Activated naive CD4-positive, alpha-beta T cell treated with anti-CD3 and anti-CD28 coated beads, Interleukin-2, amount 50 U/mL, for 16 hours (primary cell): ENCODE data around the gene CLTCL1.
A peak's percentile ranks its signal among the peaks of the same experiment; 100 is the strongest.
"Not testable (repeated sequence)": the region's sequence is repeated elsewhere in the genome, so short reads cannot be mapped to it uniquely, and the experiment has no call there.

ENCODE experiments used
- DNase-seq: peaks from one replicate; pipeline ENCODE4 v3.0.0-alpha.2; 2020

The CLTCL1 gene

GRCh38 chr22:19291580-19292457 lies at the start of gene CLTCL1:
TSS of gene CLTCL1 (minus strand) at chr22:19291719. CDS start at chr22:19291641, 78 bp downstream.
- DNase-seq, result peak; percentile 60

- no peak for DNase-seq
These were observed 45.6 kb upstream of the CLTCL1 start for GRCh38 chr22:19337137-19337536.

DNA sequence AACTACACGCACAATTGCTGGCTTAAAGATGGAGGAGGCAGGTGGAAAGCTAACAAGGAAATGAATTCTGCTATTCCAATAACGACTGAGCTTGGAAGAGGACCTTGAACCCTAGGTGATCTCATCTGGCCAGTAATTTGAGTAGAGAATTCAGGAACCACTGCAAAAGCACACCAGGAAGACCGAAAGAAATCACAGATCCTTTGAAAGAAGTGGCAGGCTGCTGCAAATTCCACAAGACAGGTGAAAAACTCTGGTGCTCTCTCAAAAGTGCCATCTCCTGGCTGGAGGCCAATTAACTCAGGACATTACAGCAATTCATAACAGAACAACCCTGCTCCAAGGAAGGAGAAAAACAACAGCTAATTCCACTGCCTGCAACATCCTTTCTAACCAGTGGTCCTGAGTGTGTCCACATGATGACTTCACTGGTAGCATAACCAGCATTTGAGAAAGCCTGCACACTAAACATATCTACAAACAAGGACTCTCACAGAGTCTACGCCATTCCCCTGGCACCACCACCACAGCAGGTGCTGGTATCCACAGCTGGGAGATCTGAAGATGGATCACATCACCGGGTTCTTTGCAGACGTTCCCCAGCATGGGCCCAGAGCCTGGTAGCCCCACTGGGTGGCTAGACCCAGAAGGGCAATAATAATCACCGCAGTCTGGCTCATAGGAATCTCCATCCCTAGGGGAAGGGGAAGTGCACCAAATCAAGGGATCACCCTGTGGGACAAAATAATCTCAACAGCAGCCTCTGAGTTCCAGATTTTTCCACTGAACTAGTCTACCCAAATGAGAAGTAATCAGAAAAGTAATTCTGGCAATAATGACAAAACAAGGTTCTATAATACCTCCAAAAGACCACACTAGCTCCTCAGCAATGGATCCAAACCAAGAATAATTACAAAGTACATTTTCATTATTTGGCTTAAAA lies 44.9 kb upstream of the CLTCL1 start:
- no peak for DNase-seq

GRCh38 chr22:19331975-19332374 lies 40.5 kb upstream of the CLTCL1 start:
- no peak for DNase-seq

DNA sequence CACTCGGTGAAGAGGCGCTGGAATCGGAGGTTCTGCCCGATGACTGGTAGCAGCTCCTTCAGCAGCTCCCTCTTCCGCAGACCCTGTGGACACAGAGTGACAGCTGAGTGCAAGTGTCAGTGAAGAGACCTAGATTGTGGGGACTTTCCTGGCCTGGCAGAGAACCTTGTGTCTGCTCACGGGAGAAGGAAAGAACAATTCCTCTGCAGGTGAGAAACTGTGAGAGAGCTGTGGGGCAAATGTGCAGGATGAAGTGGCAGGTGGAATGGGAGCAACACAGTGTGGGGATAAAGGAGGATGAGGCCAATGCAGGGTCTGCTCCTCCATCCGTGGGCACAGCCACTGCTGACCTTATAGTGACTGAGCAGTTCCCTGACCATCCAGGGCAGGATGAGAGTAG lies 40.0 kb upstream of the CLTCL1 start:
- DNase-seq, result no peak

DNA sequence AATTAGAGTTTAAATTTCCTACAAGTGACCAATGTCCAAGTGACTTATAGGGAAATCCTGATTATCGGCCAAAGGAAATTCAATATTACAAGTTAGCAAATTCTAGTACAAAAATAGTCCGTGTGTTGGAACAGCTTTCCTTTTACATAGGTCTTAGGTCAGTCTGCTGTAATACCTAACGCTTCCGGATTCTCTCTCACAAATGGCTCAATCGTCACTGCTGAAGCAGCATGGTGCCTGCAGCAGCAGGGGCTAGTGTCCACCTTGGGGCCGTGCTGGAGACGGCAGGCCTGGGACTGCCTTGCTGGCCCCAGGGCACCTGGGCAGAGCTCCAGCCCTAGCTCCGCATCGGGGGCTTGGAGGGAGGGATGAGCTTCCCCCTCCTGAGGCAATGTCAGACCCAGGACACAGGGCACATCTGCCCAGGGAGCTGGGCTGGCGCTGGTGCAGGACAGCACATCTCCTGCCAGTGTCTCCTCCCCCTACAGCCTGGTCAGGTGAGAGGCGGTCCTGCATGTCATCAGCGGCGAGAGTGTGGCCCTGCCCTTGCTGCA lies 39.4 kb upstream of the CLTCL1 start:
- DNase-seq, result no peak

DNA sequence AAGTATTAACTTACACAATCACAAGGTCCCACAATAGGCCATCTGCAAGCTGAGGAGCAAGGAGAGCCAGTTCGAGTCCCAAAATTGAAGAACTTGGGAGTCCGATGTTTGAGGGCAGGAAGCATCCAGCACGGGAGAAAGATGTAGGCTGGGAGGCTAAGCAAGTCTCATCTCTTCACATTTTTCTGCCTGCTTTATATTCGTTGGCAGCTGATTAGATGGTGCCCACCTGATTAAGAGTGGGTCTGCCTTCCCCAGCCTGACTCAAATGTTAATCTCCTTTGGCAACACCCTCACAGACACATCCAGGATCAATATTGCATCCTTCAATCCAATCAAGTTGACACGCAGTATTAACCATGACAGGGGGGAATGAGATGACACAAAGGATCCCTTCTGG lies 38.7 kb upstream of the CLTCL1 start:
- not testable (repeated sequence) for DNase-seq

GRCh38 chr22:19329454-19329853 lies 37.9 kb upstream of the CLTCL1 start:
- no peak for DNase-seq

- DNase-seq, result no peak
These were observed 33.9 kb upstream of the CLTCL1 start for GRCh38 chr22:19325296-19325948.

- DNase-seq, result not testable (repeated sequence)
These were observed 31.9 kb upstream of the CLTCL1 start for GRCh38 chr22:19323420-19323819.

DNA sequence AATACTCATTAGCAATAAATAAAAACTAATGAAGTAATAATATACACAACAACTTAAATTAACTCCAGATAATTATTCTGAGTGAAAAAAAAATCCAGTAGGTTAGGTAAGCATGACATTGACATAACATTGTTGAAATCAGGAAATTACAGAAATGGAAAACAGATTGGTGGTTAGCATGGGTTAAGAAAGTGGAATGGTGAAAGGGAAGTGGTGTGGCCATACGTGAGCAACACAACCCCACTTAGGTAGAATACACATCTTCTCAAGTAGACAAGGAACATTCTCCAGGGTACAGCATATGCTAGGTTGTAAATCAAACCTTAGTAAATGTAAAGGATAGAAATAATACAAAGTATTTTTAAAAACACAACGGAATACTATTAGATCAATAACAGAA lies 30.2 kb upstream of the CLTCL1 start:
- DNase-seq, result no peak

- not testable (repeated sequence) for DNase-seq
These were observed 28.6 kb upstream of the CLTCL1 start for GRCh38 chr22:19320136-19320535.

- no peak for DNase-seq
These were observed 27.8 kb upstream of the CLTCL1 start for GRCh38 chr22:19319281-19319680.

GRCh38 chr22:19317865-19318264 lies 26.3 kb upstream of the CLTCL1 start:
- DNase-seq, result no peak

DNA sequence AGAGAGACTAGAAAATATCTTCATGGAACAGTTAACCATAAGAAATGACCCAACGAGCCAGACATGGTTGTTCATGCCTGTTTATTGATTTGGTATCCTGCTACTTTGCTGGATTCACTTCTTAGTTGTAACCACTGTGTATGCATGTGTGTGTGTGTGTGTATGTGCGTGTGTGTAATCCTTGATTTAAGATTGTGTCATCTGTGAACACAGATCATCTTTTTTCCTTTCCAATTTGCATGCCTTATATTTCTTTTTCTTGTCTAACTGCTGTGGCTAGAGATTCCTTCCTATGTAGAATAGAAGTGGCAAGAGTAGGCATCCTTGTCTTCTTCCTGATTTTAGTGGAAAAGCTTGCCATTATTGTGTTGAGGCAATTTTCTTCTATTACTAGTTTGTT lies 16.4 kb upstream of the CLTCL1 start:
- no peak for DNase-seq

- DNase-seq, result not testable (repeated sequence)
These were observed 15.0 kb upstream of the CLTCL1 start for GRCh38 chr22:19306535-19306934.

DNA sequence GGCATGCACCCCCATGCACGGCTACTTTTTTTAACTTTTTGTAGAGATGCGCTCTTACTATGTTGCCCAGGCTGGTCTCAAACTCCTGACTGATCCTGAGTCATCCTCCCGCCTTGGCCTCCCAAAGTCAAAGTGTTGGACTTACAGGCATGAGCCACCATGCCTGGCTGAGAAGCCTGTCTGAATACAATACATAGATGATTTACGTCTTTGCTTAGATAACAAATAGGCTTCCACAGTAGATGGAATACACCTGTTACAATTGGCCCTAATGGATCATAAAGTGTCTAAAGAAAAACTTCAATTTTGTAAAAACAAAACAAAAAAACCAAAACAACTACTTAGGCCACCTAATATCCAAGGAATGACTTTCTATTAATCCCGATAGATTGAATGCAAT lies 13.0 kb upstream of the CLTCL1 start:
- no peak for DNase-seq

DNA sequence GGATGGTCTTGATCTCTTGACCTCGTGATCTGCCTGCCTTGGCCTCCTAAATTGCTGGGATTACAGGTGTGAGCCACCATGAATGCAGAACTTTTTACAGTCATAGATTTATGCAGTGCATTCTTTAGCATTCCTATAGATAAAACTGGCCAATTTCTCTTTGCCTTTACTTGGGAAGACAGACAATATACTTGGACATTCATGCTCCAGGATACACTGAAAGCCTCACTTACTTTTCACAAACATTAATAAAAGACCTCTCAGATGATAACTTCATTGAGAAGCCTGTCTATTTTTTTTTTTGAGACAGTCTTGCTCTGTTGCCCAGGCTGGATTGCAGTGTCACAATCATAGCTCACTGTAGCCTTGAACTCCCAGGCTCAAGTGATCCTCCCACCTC lies 12.3 kb upstream of the CLTCL1 start:
- DNase-seq, result no peak

GRCh38 chr22:19295733-19296132 lies 4.2 kb upstream of the CLTCL1 start:
- no peak for DNase-seq

- DNase-seq, result no peak
These were observed 1.1 kb upstream of the CLTCL1 start for GRCh38 chr22:19292458-19293230.

DNA sequence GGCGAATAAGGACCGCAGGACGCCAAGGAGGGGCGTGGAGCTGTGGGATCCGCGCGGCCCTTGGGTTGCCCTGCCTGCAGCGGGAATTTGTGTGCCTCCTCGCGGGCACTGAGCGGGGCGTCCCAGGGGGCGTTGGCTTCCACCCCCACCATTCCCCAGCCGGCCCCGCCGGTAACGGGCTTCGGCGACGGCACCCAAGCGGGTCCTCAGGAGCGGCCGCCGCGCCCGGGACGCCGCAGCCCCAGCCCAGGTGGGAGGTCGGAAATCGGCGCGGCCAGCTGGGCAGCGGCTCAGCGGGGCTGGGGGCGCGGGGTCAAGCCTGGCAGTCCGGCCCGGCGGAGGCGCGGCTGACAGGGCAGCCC lies 320 bp downstream of the CLTCL1 start:
- DNase-seq, result peak; percentile 33
